Caco-2 (cell line): ENCODE measurements around the gene FTCD. TPM values are rescaled to one million over a fixed set of nuclear protein-coding genes. Genes with fewer than 3 reads are reported as not detected.

ENCODE experiments used
- BruUV-seq: library from RNA; stranded (reverse); fragments of 400-500 nt; replicated peaks from 2 replicates; lab custom pipeline; 2021; lab: Mats Ljungman, UMichigan
- CTCF ChIA-PET: fragments of 300-600 bp; sonication (Branson Sonifier 250); formaldehyde crosslinking; loops from one replicate; lab custom pipeline; 2022; ENCODE audit warnings: antibody characterized with exemption; lab: Charles Lee
- POLR2A ChIA-PET: fragments of 300-600 bp; sonication (Branson Sonifier 250); formaldehyde crosslinking; loops from one replicate; lab custom pipeline; 2022; ENCODE audit warnings: antibody characterized with exemption; lab: Charles Lee
- DNase-seq, 2 experiments: peaks; one replicate each; pipeline versions ENCODE4 v3.0.0 to v3.0.0-alpha.2; 2020 to 2022
- H3K27me3 ChIP-seq: replicated peaks from 2 replicates; pipeline ENCODE4 v1.6.0; 2011; ENCODE audit warnings: low read length; ENCODE audit not compliant: control insufficient read depth, insufficient read depth
- H3K36me3 ChIP-seq: 2 replicates; pipeline ENCODE4 v1.5.1; 2011; ENCODE audit warnings: low read length; ENCODE audit not compliant: control insufficient read depth, insufficient read depth
- H3K4me1 ChIP-seq: fragments of 250-450 bp; sonication (Bioruptor Pico); 2 replicates; pipeline ENCODE4 v1.5.1; 2020; ENCODE audit warnings: mild to moderate bottlenecking
- H3K4me3 ChIP-seq: 2 replicates; pipeline ENCODE4 v1.5.1; 2011; ENCODE audit warnings: low read depth, mild to moderate bottlenecking, control low read depth, low read length
- H3K9me3 ChIP-seq: fragments of 250-450 bp; sonication (Bioruptor Pico); 2 replicates; pipeline ENCODE4 v1.5.1; 2020; ENCODE audit warnings: mild to moderate bottlenecking, moderate library complexity
- H3K27ac Mint-ChIP-seq: one replicate; pipeline ENCODE4 v1.8.0; 2022; ENCODE audit warnings: mixed read lengths; ENCODE audit not compliant: unreplicated experiment
- H3K27me3 Mint-ChIP-seq: one replicate; pipeline ENCODE4 v1.8.0; 2022; ENCODE audit warnings: mixed read lengths; ENCODE audit not compliant: insufficient read depth, unreplicated experiment
- H3K36me3 Mint-ChIP-seq: one replicate; pipeline ENCODE4 v1.8.0; 2022; ENCODE audit warnings: mild to moderate bottlenecking, mixed read lengths; ENCODE audit not compliant: insufficient read depth, unreplicated experiment
- H3K4me1 Mint-ChIP-seq: one replicate; pipeline ENCODE4 v1.8.0; 2022; ENCODE audit warnings: low read depth, mixed read lengths; ENCODE audit not compliant: unreplicated experiment
- H3K4me3 Mint-ChIP-seq: one replicate; pipeline ENCODE4 v1.8.0; 2022; ENCODE audit warnings: mild to moderate bottlenecking, moderate library complexity, mixed read lengths; ENCODE audit not compliant: unreplicated experiment
- H3K9me3 Mint-ChIP-seq: one replicate; pipeline ENCODE4 v1.8.0; 2022; ENCODE audit warnings: mixed read lengths; ENCODE audit not compliant: unreplicated experiment
- intact Hi-C: fragments of 100-400 bp; cut with micrococcal nuclease; formaldehyde crosslinking; loops from one replicate; pipeline ENCODE4 v1.10.0; 2022; ENCODE audit not compliant: unreplicated experiment
- total RNA-seq: library from RNA; stranded (reverse); gene quantifications from 2 replicates; pipeline ENCODE4 v1.2.3, GENCODE V29; 2022
- TF ChIP-seq, protein P1 (sequence below), 2 experiments: fragments of 200-600 bp in 1 of 2; IDR thresholded peaks; 1 replicate in 1 of 2; 2 replicates in 1 of 2; pipeline versions ENCODE4 v1.5.1 to v1.8.0; 2011 to 2022; ENCODE audit warnings: antibody characterized with exemption in 1 of 2, control low read depth in 1 of 2, inconsistent platforms in 1 of 2, low read depth in 1 of 2, low read length in 1 of 2, mild to moderate bottlenecking in 1 of 2, moderate library complexity in 1 of 2; ENCODE audit not compliant: insufficient read depth in 1 of 2, severe bottlenecking in 1 of 2, unreplicated experiment in 1 of 2

The FTCD gene
- total RNA-seq, 1 experiment from 2014 or later: 3.5 TPM

DNA sequence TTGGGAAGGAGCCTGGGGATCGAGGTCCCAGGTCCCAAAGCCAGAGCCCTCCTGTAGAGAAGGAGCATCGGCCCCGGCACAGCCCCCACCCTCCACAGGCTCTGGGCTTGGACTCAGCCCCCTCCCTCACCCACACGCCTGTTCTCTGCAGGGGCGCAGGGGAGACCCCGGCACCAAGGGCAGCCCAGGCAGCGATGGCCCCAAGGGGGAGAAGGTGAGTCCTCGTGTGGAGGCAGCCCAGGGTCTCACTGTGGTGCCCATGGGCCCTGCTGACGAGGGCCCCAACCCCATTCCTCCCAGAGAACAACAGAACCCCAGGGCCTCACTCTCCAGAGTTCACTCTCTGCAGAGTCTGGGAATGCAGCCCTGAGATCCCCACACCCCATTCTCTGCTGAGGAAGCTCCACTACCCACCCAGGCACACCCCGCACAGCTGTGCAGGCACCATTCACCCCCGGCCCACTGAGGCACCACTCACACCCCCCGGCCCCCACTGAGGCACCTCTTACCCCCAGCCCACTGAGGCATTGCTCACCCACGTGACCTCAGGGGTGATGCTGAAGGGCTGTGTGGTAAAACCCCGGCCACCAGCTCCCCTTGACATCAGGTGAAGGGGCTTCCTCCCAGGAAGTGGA is 35.6 kb downstream of the FTCD start:
- Histone ChIP-seq H3K4me3 (no peak overlapping the region), H3K36me3 (no peaks in the 10 kb centered on the region), H3K27me3 (no peaks in the 10 kb centered on the region), H3K9me3 (no peaks in the 10 kb centered on the region), H3K4me1 (no peaks in the 10 kb centered on the region)
- Mint-ChIP-seq H3K9me3 (no peaks in the 10 kb centered on the region), H3K27me3 (no peaks in the 10 kb centered on the region), H3K27ac (no peak overlapping the region), H3K4me3 (no peak overlapping the region), H3K4me1 (no peaks in the 10 kb centered on the region), H3K36me3 (no peaks in the 10 kb centered on the region)
- CTCF ChIA-PET: no interaction called here
- POLR2A ChIA-PET: no interaction called here
- BruUV-seq: no TSS peak
- peak in 1 of 2 experiments; percentile 19 for DNase-seq
- intact Hi-C loops: no loop called here
- TF ChIP-seq, protein P1, sequence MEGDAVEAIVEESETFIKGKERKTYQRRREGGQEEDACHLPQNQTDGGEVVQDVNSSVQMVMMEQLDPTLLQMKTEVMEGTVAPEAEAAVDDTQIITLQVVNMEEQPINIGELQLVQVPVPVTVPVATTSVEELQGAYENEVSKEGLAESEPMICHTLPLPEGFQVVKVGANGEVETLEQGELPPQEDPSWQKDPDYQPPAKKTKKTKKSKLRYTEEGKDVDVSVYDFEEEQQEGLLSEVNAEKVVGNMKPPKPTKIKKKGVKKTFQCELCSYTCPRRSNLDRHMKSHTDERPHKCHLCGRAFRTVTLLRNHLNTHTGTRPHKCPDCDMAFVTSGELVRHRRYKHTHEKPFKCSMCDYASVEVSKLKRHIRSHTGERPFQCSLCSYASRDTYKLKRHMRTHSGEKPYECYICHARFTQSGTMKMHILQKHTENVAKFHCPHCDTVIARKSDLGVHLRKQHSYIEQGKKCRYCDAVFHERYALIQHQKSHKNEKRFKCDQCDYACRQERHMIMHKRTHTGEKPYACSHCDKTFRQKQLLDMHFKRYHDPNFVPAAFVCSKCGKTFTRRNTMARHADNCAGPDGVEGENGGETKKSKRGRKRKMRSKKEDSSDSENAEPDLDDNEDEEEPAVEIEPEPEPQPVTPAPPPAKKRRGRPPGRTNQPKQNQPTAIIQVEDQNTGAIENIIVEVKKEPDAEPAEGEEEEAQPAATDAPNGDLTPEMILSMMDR (IDR thresholded peaks at IDR 0.05; ENCODE audit: insufficient read depth in 1 of 2, low read depth in 1 of 2, low read length in 1 of 2, severe bottlenecking in 1 of 2, unreplicated experiment in 1 of 2): no peak

DNA sequence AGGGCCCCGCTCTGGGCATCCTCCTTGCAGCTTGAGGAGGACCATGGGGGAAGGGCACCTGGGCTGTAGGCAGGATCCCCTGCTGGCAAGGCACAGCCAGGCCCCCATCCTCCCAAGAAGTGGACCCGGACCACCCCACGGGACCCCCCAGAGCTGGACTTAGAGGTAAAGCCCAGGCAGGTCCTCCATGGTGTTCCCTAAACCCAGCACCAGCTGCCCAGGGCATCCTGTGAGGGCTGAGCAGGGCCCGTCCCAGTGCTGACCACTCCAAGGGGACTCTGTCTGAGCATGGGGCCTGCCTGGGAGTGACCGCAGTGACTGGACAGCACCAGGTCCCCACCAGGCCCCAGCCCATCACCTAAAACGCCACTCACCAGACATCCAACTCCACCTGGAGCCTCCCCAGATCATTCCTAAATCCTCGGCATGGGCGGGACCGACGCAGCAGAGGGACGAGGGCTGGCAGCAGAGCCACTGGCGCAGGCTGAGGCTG is 36.2 kb downstream of the FTCD start:
- ChIA-PET CTCF (no interaction called here), POLR2A (no interaction called here)
- H3K27ac Mint-ChIP-seq: no peak overlapping the region
- DNase-seq: peak in 1 of 2 experiments; percentile 23
- no peaks in the 10 kb centered on the region for H3K9me3 Mint-ChIP-seq
- H3K36me3 Mint-ChIP-seq: no peaks in the 10 kb centered on the region
- H3K4me1 ChIP-seq: no peaks in the 10 kb centered on the region
- no peak overlapping the region for H3K4me3 ChIP-seq
- no peaks in the 10 kb centered on the region for H3K36me3 ChIP-seq
- no peaks in the 10 kb centered on the region for H3K27me3 ChIP-seq
- H3K27me3 Mint-ChIP-seq: no peaks in the 10 kb centered on the region
- no TSS peak for BruUV-seq
- H3K4me3 Mint-ChIP-seq: no peak overlapping the region
- no peaks in the 10 kb centered on the region for H3K4me1 Mint-ChIP-seq
- no peaks in the 10 kb centered on the region for H3K9me3 ChIP-seq
- intact Hi-C loops: no loop called here
- TF ChIP-seq, protein P1 (IDR thresholded peaks at IDR 0.05; ENCODE audit: insufficient read depth in 1 of 2, low read depth in 1 of 2, low read length in 1 of 2, severe bottlenecking in 1 of 2, unreplicated experiment in 1 of 2): no peak

DNA sequence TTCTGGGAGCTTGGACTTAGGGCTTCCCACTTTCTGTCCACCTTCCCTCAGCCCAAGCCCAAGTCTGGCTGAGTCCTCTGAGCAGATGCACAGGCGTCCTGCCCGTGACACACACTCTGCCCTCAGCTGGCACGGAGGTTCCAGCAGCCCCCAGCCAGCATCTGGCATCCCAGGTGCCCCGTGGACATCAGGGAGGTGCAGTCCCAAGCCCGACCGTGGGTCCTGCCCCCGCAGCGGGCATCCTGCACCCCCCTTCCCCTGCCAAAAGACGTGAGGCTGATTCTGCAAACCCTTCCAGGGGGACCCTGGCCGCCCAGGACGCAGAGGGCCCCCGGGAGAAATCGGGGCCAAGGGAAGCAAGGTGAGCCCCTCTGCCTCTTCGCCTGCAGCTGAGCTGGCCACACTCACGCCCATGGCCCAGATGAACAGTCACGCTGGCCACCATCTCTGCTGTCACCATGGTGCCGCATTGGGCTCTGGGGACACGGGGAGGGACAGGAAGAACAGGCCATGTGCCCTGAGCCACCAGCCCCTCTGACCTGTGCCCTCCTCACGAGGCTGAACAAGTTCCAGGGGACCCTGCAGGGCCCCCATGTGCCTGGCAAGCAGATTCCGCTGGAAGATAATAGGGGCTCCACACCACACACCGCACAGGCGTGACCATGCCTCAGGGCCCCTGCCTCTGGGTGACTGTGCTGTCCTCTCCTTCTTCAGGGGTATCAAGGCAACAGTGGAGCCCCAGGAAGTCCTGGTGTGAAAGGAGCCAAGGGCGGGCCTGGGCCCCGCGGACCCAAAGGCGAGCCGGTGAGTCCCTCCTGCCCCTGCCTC is 36.8 kb downstream of the FTCD start:
- no peaks in the 10 kb centered on the region for H3K36me3 ChIP-seq
- TF ChIP-seq, protein P1 (IDR thresholded peaks at IDR 0.05; ENCODE audit: insufficient read depth in 1 of 2, low read depth in 1 of 2, low read length in 1 of 2, severe bottlenecking in 1 of 2, unreplicated experiment in 1 of 2): no peak
- no peak overlapping the region for H3K4me3 ChIP-seq
- ChIA-PET CTCF (no interaction called here), POLR2A (no interaction called here)
- H3K27me3 ChIP-seq: no peaks in the 10 kb centered on the region
- Mint-ChIP-seq H3K36me3 (no peaks in the 10 kb centered on the region), H3K27me3 (no peaks in the 10 kb centered on the region), H3K4me1 (no peaks in the 10 kb centered on the region), H3K27ac (no peak overlapping the region), H3K9me3 (no peaks in the 10 kb centered on the region), H3K4me3 (no peak overlapping the region)
- H3K9me3 ChIP-seq: no peaks in the 10 kb centered on the region
- DNase-seq: peak in 1 of 2 experiments; percentile 23
- no TSS peak for BruUV-seq
- no peaks in the 10 kb centered on the region for H3K4me1 ChIP-seq
- intact Hi-C loops: no loop called here
